Prostate gland (tissue), 2 donors: ENCODE results near the gene ADAMTS3. TPM values are rescaled to one million over a fixed set of nuclear protein-coding genes. Genes with fewer than 3 reads are reported as not detected.

Source experiments
- DNase-seq: peaks from one replicate; pipeline ENCODE4 v3.0.0-alpha.2; 2019; ENCODE audit warnings: low spot score
- H3K27ac ChIP-seq, 2 donors: fragments of 200-600 bp; sonication (generic); 2 replicates each; pipeline ENCODE4 v1.5.1; 2017 to 2019
- H3K27me3 ChIP-seq: fragments of 200-600 bp; sonication (generic); replicated peaks from 2 replicates; pipeline ENCODE4 v1.5.1; 2019; ENCODE audit not compliant: insufficient read depth
- H3K36me3 ChIP-seq, 2 donors: fragments of 200-600 bp; sonication (generic); 1 replicate in 1 of 2; 2 replicates in 1 of 2; pipeline versions ENCODE4 v1.5.1 to v1.8.1; 2017 to 2019
- H3K4me1 ChIP-seq: fragments of 200-600 bp; sonication (generic); replicated peaks from 2 replicates; pipeline ENCODE4 v1.5.1; 2019
- H3K4me3 ChIP-seq, 2 donors: fragments of 200-600 bp; sonication (generic); 2 replicates each; pipeline ENCODE4 v1.5.1; 2017 to 2019
- H3K9me3 ChIP-seq: fragments of 200-600 bp; sonication (generic); 2 replicates; pipeline ENCODE4 v1.5.1; 2017
- CTCF ChIP-seq, 4 experiments: fragments of 200-600 bp in 2 of 4; fragments of 450-650 bp in 2 of 4; sonication (generic) in 2 of 4; IDR thresholded peaks; 1 replicate in 3 of 4; 2 replicates in 1 of 4; pipeline ENCODE4 v1.5.1; 2016 to 2019; ENCODE audit warnings: antibody characterized with exemption in 4 of 4, mild to moderate bottlenecking in 2 of 4, moderate library complexity in 2 of 4
- POLR2A ChIP-seq: fragments of 450-650 bp; IDR thresholded peaks from one replicate; pipeline ENCODE4 v1.6.1; 2016; ENCODE audit warnings: antibody characterized with exemption, mild to moderate bottlenecking
- POLR2AphosphoS5 ChIP-seq: sonication (generic); formaldehyde crosslinking; IDR thresholded peaks from one replicate; pipeline ENCODE4 v1.6.1; 2017; ENCODE audit warnings: antibody characterized with exemption
- WGBS: methylation state at CpG from one replicate; pipeline ENCODE4 v1.1.5; 2018; 5-methylcytosine and 5-hydroxymethylcytosine counted together
- intact Hi-C: fragments of 100-400 bp; cut with DNase I; formaldehyde crosslinking; loops from one replicate; pipeline ENCODE4 v1.14.2; 2022
- total RNA-seq, 2 donors: library from RNA; depleted of rRNA; stranded (reverse); fragments of >200 nt; gene quantifications; one replicate each; pipeline ENCODE4 v1.1.0, GENCODE V29; 2016

Gene ADAMTS3
- total RNA-seq, 2 donors from 2014 or later: 0.36 to 4.0 TPM

- Histone ChIP-seq H3K27ac (no peak overlapping the region), H3K27me3 (no peaks in the 10 kb centered on the region), H3K4me1 (no peaks in the 10 kb centered on the region), H3K4me3 (no peak overlapping the region), H3K9me3 (no peaks in the 10 kb centered on the region), H3K36me3 (no peaks in the 10 kb centered on the region)
- WGBS: 71% methylated on average over 4 of the region's 4 CpGs
- DNase-seq: peak; percentile 27
- TF ChIP-seq CTCF (IDR thresholded peaks at IDR 0.05): peak; percentile 32 to 56 (median 46)
- TF ChIP-seq POLR2AphosphoS5: no peak
- TF ChIP-seq POLR2A: no peak
- intact Hi-C loops: no loop called here
These were observed 265.9 kb downstream of the ADAMTS3 start for GRCh38 chr4:72302981-72303704.

- H3K9me3 ChIP-seq: no peaks in the 10 kb centered on the region
- no peak for TF ChIP-seq POLR2A
- TF ChIP-seq CTCF (IDR thresholded peaks at IDR 0.05): no peak
- TF ChIP-seq POLR2AphosphoS5: no peak
- H3K4me1 ChIP-seq: no peaks in the 10 kb centered on the region
- no peak overlapping the region for H3K4me3 ChIP-seq
- DNase-seq: no peak
- H3K27me3 ChIP-seq: no peaks in the 10 kb centered on the region
- 100% methylated on average over 2 of the region's 2 CpGs for WGBS
- H3K27ac ChIP-seq: no peak overlapping the region
- no peaks in the 10 kb centered on the region for H3K36me3 ChIP-seq
- intact Hi-C loops: no loop called here
These were observed 267.3 kb downstream of the ADAMTS3 start for GRCh38 chr4:72301759-72302158.

- H3K9me3 ChIP-seq: no peaks in the 10 kb centered on the region
- DNase-seq: no peak
- no peaks in the 10 kb centered on the region for H3K27me3 ChIP-seq
- H3K27ac ChIP-seq: no peak overlapping the region
- WGBS: 95% methylated on average over 1 of the region's 1 CpG
- H3K36me3 ChIP-seq: no peaks in the 10 kb centered on the region
- intact Hi-C loops: no loop called here
- H3K4me3 ChIP-seq: no peak overlapping the region
- TF ChIP-seq POLR2AphosphoS5 (no peak), CTCF (IDR thresholded peaks at IDR 0.05) (no peak), POLR2A (no peak)
- no peaks in the 10 kb centered on the region for H3K4me1 ChIP-seq
These were observed 268.9 kb downstream of the ADAMTS3 start for GRCh38 chr4:72300126-72300525.

GRCh38 chr4:72295966-72296557, 273.0 kb downstream of the ADAMTS3 start:
- TF ChIP-seq POLR2AphosphoS5 (no peak), POLR2A (no peak), CTCF (IDR thresholded peaks at IDR 0.05) (peak in 3 of 4 experiments; percentile 25 to 70 (median 56))
- H3K4me3 ChIP-seq: no peak overlapping the region
- H3K4me1 ChIP-seq: no peaks in the 10 kb centered on the region
- WGBS: 19% methylated on average over 5 of the region's 5 CpGs
- intact Hi-C loops: loop anchor here (5.0 to 10.0 kb wide), 2 partner anchors 411 to 719 kb away; no protein-coding TSS in a partner anchor
- no peaks in the 10 kb centered on the region for H3K36me3 ChIP-seq
- no peak for DNase-seq
- H3K27ac ChIP-seq: no peak overlapping the region
- H3K27me3 ChIP-seq: no peaks in the 10 kb centered on the region
- H3K9me3 ChIP-seq: no peaks in the 10 kb centered on the region

GRCh38 chr4:72290737-72291136, 278.3 kb downstream of the ADAMTS3 start:
- no peak for DNase-seq
- intact Hi-C loops: loop anchor here (10.0 kb wide), 1 partner anchor 724 kb away; no protein-coding TSS in a partner anchor
- H3K27ac ChIP-seq: no peak overlapping the region
- 96% methylated on average over 9 of the region's 9 CpGs for WGBS
- no peaks in the 10 kb centered on the region for H3K4me1 ChIP-seq
- no peaks in the 10 kb centered on the region for H3K36me3 ChIP-seq
- TF ChIP-seq POLR2AphosphoS5 (no peak), POLR2A (no peak), CTCF (IDR thresholded peaks at IDR 0.05) (no peak)
- H3K27me3 ChIP-seq: no peaks in the 10 kb centered on the region
- no peak overlapping the region for H3K4me3 ChIP-seq
- no peaks in the 10 kb centered on the region for H3K9me3 ChIP-seq
